ENCODE results near the gene ERI3. TPM values are rescaled to one million over a fixed set of nuclear protein-coding genes. Genes with fewer than 3 reads are reported as not detected.

The ERI3 gene
- total and polyA plus RNA-seq, 9 of the 15 experiments (the other 6 are each of a cell fraction or from before 2014, with no cell fraction given) = 47.8 to 93.4 (median 67.2) TPM

GRCh38 chr1:44334968-44335367 is 20.1 kb downstream of the ERI3 start:
- ATAC-seq (no peak), DNase-seq (ENCODE audit: extremely low read depth in 1 of 4, low spot score in 3 of 4) (no peak), FAIRE-seq (no peak)
- Histone ChIP-seq H3K4me2 (ENCODE audit: insufficient read depth, low read length) (no peak overlapping the region), H4K20me1 (replicated peaks; ENCODE audit: control insufficient read depth, insufficient read depth, low read length) (no peaks in the 10 kb centered on the region), H3K4me3 (no peak overlapping the region), H3K36me3 (ENCODE audit: control insufficient read depth, insufficient read depth, low read length) (peaks cover 56% of the 10 kb centered on the region), H3K79me2 (ENCODE audit: control insufficient read depth, insufficient read depth, low read length) (no peaks in the 10 kb centered on the region), H2AFZ (ENCODE audit: low read depth, low read length) (no peak overlapping the region), H3K27ac (ENCODE audit: extremely low read depth, low read depth, low read length) (no peak overlapping the region), H3K9me1 (ENCODE audit: control insufficient read depth, insufficient read depth, low read length) (no peaks in the 10 kb centered on the region), H3K9ac (ENCODE audit: insufficient read depth in 1 of 2, low read depth in 2 of 2, low read length in 2 of 2) (no peak overlapping the region), H3K4me1 (replicated peaks in 1 of 2; ENCODE audit: control insufficient read depth in 2 of 2, insufficient read depth in 2 of 2, low read length in 2 of 2) (no peaks in the 10 kb centered on the region), H3K27me3 (ENCODE audit: control insufficient read depth in 2 of 2, insufficient read depth in 2 of 2, low read length in 2 of 2) (no peaks in the 10 kb centered on the region), H3K9me3 (replicated peaks; ENCODE audit: control insufficient read depth, insufficient read depth, low read depth, low read length) (no peaks in the 10 kb centered on the region)
- intact Hi-C loops (cut with micrococcal nuclease) = no loop called here
- WGBS (ENCODE audit: insufficient coverage, low coverage, missing lambda C conversion rate) = 82% methylated on average over 3 of the region's 3 CpGs
- no peak for TF ChIP-seq LCOR (CRISPR knock-in tag; IDR thresholded peaks at IDR 0.05)
- TF ChIP-seq HOXB6 (CRISPR knock-in tag; IDR thresholded peaks at IDR 0.05; ENCODE audit: borderline replicate concordance) = no peak
- CTCF ChIA-PET (ENCODE audit: low intra/inter-chr PET ratio) = no interaction called here
- in situ Hi-C loops (cut with MboI) = no loop called here
- POLR2A ChIA-PET = interaction anchor here (0.6 to 1.5 kb wide), 4 partner anchors 13 to 264 kb away, joined by 3 read pairs; no protein-coding TSS in a partner anchor
- no TSS peak for BruUV-seq (replicated peaks)

GRCh38 chr1:44333376-44333775 is 21.7 kb downstream of the ERI3 start:
- intact Hi-C loops (cut with micrococcal nuclease) = no loop called here
- POLR2A ChIA-PET = interaction anchor here (0.6 kb wide), 1 partner anchor 213 kb away, joined by 3 read pairs; no protein-coding TSS in a partner anchor
- Histone ChIP-seq H3K4me1 (replicated peaks in 1 of 2; ENCODE audit: control insufficient read depth in 2 of 2, insufficient read depth in 2 of 2, low read length in 2 of 2) (no peaks in the 10 kb centered on the region), H3K4me3 (no peak overlapping the region), H3K27ac (ENCODE audit: extremely low read depth, low read depth, low read length) (no peak overlapping the region), H3K79me2 (ENCODE audit: control insufficient read depth, insufficient read depth, low read length) (no peaks in the 10 kb centered on the region), H3K36me3 (ENCODE audit: control insufficient read depth, insufficient read depth, low read length) (peaks cover 50% of the 10 kb centered on the region), H2AFZ (ENCODE audit: low read depth, low read length) (no peak overlapping the region), H3K9me3 (replicated peaks; ENCODE audit: control insufficient read depth, insufficient read depth, low read depth, low read length) (no peaks in the 10 kb centered on the region), H3K9me1 (ENCODE audit: control insufficient read depth, insufficient read depth, low read length) (no peaks in the 10 kb centered on the region), H3K4me2 (ENCODE audit: insufficient read depth, low read length) (no peak overlapping the region), H3K9ac (ENCODE audit: insufficient read depth in 1 of 2, low read depth in 2 of 2, low read length in 2 of 2) (no peak overlapping the region), H3K27me3 (ENCODE audit: control insufficient read depth in 2 of 2, insufficient read depth in 2 of 2, low read length in 2 of 2) (no peaks in the 10 kb centered on the region), H4K20me1 (replicated peaks; ENCODE audit: control insufficient read depth, insufficient read depth, low read length) (peaks cover 9% of the 10 kb centered on the region; the same call in 1 of the 2 replicates)
- CTCF ChIA-PET (ENCODE audit: low intra/inter-chr PET ratio) = no interaction called here
- DNase-seq (ENCODE audit: extremely low read depth in 1 of 4, low spot score in 3 of 4) = no peak
- no TSS peak for BruUV-seq (replicated peaks)
- in situ Hi-C loops (cut with MboI) = no loop called here
- no peak for FAIRE-seq
- 90% methylated on average over 6 of the region's 6 CpGs for WGBS (ENCODE audit: insufficient coverage, low coverage, missing lambda C conversion rate)
- TF ChIP-seq ELF1 (tag; IDR thresholded peaks at IDR 0.05) = no peak
- TF ChIP-seq ZNF655 (CRISPR knock-in tag; IDR thresholded peaks at IDR 0.05) = no peak
- no peak for TF ChIP-seq ETS1 (conservative IDR thresholded peaks at IDR 0.05; ENCODE audit: control insufficient read depth, low read depth, low read length)
- no peak for TF ChIP-seq ZNF740 (CRISPR knock-in tag; IDR thresholded peaks at IDR 0.05)
- no peak for TF ChIP-seq ZNF740 (tag; IDR thresholded peaks at IDR 0.05)
- no peak for TF ChIP-seq ZNF3 (CRISPR knock-in tag; IDR thresholded peaks at IDR 0.05)
- no peak for TF ChIP-seq SREBF2 (CRISPR knock-in tag; IDR thresholded peaks at IDR 0.05)
- no peak for TF ChIP-seq RFX5 (IDR thresholded peaks at IDR 0.05; ENCODE audit: low read depth, low read length)
- no peak for TF ChIP-seq KLF1 (tag; IDR thresholded peaks at IDR 0.05)
- TF ChIP-seq ADNP (tag; IDR thresholded peaks at IDR 0.05) = no peak
- TF ChIP-seq ZFPM2 (CRISPR knock-in tag; IDR thresholded peaks at IDR 0.05) = no peak
- TF ChIP-seq ZZZ3 (IDR thresholded peaks at IDR 0.05) = no peak
- ATAC-seq = no peak
